HUDEP-2 (cell line): ENCODE measurements around the gene CCDC71.

Experiments
- DNase-seq, 76 experiments: peaks; one replicate each; lab custom pipeline; 2025; ENCODE audit not compliant: unreplicated experiment in 76 of 76; lab: John Stamatoyannopoulos, UW

Gene CCDC71

GRCh38 chr3:49165771-49166751 lies at the start of gene CCDC71:
CCDC71 (minus strand) TSS chr3:49166331; CDS start chr3:49164208, 2,123 bp downstream.
- peak in 69 of 76 experiments; percentile 11 to 75 (median 57) for DNase-seq

DNA sequence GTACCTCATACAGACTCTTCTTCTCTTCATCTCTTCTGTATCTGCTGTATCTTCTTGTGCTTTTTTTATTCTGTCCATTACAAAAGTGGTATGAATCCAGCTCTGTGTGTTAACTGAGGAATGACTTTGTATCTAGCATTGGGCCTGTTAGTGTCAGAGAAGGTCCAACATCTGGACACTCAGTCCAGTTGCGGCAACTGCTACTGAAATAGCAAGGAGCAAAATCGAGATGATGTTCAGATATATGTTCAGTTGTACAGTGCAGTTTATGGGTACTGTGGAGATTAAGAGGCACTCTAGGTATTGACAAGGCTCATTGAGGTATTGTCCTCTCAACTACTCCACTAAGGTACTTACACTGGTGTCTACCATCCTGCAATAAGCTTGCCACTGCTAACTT lies 47.9 kb upstream of the CCDC71 start:
- DNase-seq: no peak

GRCh38 chr3:49213541-49213943 lies 47.4 kb upstream of the CCDC71 start:
- DNase-seq: no peak

GRCh38 chr3:49199900-49200281 lies 33.8 kb upstream of the CCDC71 start:
- DNase-seq: no peak

- DNase-seq: peak in 2 of 76 experiments; percentile 1 to 7
Observed at GRCh38 chr3:49199239-49199899, 33.2 kb upstream of the CCDC71 start.

DNA sequence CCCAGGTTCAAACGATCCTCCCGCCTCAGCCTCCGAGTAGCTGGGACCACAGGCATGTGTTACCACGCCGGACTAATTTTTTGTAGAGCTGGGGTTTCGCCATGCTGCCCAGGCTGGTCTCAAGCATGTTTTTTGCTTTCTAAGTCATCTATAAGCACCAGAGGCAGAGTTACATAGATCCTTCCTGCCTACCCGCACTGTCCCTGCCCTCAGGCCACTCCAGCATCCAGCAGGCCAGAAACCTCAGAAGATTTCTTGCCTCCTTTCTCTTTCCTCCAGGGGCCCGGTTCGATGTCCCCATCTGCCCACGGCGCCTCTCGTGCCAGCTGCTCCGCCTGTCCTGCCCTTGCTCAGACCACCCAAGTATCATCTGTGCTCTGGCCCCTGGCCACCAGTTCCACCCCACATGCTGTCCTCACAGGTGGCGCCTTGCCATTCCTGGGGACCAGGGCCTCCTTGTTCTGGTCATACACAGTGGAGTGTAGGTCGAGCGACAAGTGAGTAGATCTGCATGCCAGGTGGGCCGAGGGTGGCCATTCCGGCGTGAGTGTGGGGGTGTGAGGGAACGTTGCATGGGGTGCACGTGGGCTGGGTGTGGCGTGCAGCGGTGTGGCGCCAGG lies 32.6 kb upstream of the CCDC71 start:
- DNase-seq: no peak

DNA sequence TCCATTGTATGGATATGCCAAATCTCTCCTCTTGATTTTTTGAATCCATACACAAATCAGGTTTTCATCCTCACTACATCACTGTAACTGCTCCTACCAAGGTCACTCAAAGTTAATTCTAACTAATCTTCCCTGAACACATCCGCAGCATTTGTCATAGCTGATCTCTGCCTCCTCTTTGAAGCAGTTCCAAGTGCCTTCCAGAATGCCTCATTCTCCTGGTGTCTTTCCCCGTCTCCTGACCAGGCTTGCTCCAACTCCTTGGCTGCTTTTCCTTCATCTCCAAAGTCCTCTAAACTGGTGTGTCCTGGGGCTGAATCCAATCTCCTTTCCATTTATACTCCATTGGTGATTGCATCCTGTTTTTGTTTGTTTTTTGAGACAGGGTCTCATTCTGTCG lies 32.0 kb upstream of the CCDC71 start:
- no peak for DNase-seq

- no peak for DNase-seq
Observed at GRCh38 chr3:49191741-49192140, 25.6 kb upstream of the CCDC71 start.

DNA sequence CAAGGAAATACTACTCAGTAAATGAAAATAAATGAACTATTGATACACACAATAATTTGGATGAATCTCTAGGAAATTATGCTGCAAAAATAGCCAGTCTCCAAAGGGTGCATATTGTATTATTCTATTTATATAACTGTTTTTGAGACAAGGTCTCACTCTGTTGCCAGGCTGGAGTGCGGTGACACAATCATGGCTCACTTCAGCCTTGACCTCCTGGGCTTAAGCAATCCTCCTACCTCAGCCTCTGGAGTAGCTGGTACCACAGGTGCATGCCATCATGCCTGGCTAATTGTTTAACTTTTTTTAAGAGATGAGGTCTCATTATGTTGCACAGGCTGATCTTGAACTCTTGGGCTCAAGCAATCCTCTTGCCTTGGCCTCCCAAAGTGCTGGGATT lies 17.7 kb upstream of the CCDC71 start:
- no peak for DNase-seq

GRCh38 chr3:49182682-49183081 lies 16.6 kb upstream of the CCDC71 start:
- DNase-seq: no peak

DNA sequence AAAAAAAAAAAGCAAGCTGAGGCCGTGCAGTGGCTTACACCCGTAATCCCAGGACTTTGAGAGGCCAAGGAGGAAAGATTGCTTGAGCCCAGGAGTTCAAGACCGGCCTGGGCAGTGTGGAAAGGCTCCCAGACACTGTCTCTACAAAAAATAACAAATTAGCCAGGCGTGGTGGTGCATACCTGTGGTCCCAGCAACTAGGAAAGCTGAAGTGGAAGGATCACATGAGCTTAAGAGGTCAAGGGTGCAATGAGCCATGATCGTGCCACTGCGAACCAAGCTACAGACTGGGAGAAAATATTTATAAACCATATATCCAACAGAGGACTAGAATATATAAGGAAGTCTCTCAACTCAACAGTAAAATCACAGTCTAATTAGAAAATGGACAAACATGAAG lies 15.2 kb upstream of the CCDC71 start:
- DNase-seq: no peak

- DNase-seq: no peak
Observed at GRCh38 chr3:49180116-49180515, 14.0 kb upstream of the CCDC71 start.

GRCh38 chr3:49177073-49177472 lies 10.9 kb upstream of the CCDC71 start:
- no peak for DNase-seq

- DNase-seq: no peak
Observed at GRCh38 chr3:49175530-49175929, 9.4 kb upstream of the CCDC71 start.

GRCh38 chr3:49174397-49174985 lies 8.4 kb upstream of the CCDC71 start:
- DNase-seq: no peak

GRCh38 chr3:49173792-49174170 lies 7.7 kb upstream of the CCDC71 start:
- DNase-seq: no peak

DNA sequence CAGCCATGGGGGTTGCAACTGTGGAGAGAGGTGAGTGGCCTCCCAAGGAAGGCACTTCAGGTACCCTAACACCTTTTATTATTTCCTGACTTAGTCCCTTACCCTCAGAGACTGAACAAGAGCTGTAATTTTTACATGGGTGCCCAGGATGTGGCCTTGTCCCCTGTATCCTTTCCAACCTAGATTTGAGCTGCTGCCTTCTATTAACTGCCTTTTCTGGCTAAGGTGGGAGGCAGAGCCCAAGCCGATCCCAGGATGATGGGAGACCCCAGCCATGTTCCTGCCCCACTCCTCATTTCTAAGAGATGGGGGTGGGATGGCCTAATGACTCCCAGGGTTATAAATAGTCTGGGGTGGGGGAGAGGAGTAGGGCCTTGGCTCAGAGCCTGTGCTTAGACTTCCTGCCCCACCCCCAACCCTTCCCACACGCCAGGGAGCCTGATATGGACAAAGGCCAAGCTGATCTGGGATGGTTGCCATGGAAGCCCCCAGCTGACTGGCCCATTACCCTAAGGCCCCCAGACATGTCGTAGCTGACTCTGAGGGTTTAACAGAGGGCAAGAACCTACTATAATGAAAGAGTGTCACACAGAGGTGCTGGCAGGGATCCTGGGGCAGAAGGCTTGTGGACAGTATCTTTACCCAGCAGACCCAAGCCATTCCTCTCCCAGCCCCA lies 7.1 kb upstream of the CCDC71 start:
- DNase-seq: peak in 60 of 76 experiments; percentile 9 to 80 (median 44)

- DNase-seq: peak in 5 of 76 experiments; percentile 2 to 15 (median 8)
Observed at GRCh38 chr3:49172551-49173041, 6.5 kb upstream of the CCDC71 start.

DNA sequence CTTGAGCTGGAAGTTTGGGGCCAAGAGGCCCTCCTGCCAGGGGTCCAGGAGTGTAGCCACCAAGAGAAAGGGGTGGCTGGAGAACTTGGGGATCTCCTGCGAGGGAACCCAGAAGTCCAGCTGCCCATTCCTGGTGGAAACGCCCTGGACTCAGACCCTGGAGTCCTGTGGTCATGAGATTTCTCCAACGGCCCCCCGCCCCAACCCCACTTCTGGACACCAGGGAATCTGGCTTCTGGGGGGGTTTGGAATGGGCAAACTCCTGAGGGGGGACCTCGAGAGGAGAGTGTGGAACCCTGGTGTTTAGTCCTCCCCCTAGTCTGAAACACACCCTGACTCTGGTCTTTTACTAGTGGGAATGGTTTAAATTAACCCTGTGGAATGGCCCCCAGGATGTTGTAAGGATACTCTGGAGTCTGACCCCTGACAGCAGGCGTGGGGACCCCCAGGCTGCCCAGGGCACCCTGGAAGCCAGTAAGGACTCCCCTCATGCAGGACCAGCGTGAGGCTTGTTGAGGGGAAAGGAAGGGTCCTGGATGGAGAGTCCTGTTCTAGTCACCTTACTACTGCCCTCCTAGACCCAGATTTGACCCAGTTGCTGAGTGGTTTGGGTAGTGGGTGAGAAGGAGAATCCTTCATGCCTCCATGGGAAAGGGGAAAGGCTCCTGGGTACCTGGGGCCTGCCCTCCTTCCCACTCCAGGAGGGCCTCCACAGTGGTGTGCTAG lies 5.8 kb upstream of the CCDC71 start:
- peak in 1 of 76 experiments; percentile 5 for DNase-seq
